ENCODE results near the gene MMP7. TPM values are rescaled to one million over a fixed set of nuclear protein-coding genes. Genes with fewer than 3 reads are reported as not detected.

MMP7 gene
- total RNA-seq, 1 experiment from 2014 or later, result not detected

DNA sequence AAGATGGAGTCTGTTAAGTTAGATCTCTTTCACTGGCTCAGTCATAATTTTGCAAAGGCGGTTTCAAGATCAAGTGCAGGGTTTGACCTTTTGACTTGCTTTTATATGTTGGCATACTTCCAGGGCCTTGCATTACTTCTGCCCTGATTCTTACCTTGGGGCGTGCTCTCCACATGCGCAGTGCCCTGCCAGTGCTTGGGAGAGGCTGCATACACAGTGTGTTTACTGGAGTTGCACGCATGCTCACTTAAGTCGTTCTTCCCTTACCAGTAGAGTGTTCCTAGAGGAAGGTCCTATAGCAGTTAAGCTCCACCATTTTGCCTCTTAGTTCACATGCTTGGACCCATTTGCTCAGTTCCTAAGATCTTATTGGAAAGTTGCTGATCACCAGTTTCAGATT, 57.0 kb downstream of the MMP7 start:
- Histone ChIP-seq H2AFZ (ENCODE audit: low read length) (no peak overlapping the region), H3K4me2 (ENCODE audit: insufficient read depth, insufficient read length, low read length) (no peak overlapping the region), H2AK5ac (ENCODE audit: insufficient read length, low read length) (no peak overlapping the region), H2BK120ac (ENCODE audit: low read depth, low read length, poor library complexity, severe bottlenecking) (no peak overlapping the region), H3K14ac (ENCODE audit: insufficient read depth, low read length) (no peak overlapping the region), H3K9ac (ENCODE audit: extremely low read depth, insufficient read length, low read length) (no peak overlapping the region), H2BK15ac (ENCODE audit: low read depth, low read length) (no peak overlapping the region), H2BK12ac (ENCODE audit: insufficient read length, low read depth, low read length) (no peak overlapping the region), H3T11ph (ENCODE audit: low read length) (no peak overlapping the region), H3K4me1 (ENCODE audit: insufficient read depth, low read length) (peaks cover 6% of the 10 kb centered on the region; the same call in 1 of the 2 replicates), H3K23ac (ENCODE audit: insufficient read length, low read depth, low read length) (no peak overlapping the region), H4K20me1 (ENCODE audit: control insufficient read depth, insufficient read depth, insufficient read length) (no peaks in the 10 kb centered on the region), H3K79me1 (ENCODE audit: insufficient read depth, low read depth, low read length, poor library complexity, severe bottlenecking) (no peaks in the 10 kb centered on the region), H2BK20ac (ENCODE audit: low read depth, low read length, poor library complexity, severe bottlenecking) (no peak overlapping the region), H4K91ac (ENCODE audit: insufficient read length, low read depth, low read length) (no peak overlapping the region), H2BK5ac (ENCODE audit: insufficient read length, low read length) (no peak overlapping the region), H3K23me2 (ENCODE audit: insufficient read length, low read depth, low read length, poor library complexity, severe bottlenecking) (no peaks in the 10 kb centered on the region), H3K4ac (ENCODE audit: low read depth, low read length) (no peak overlapping the region), H3K18ac (ENCODE audit: insufficient read length, low read depth, low read length) (no peak overlapping the region), H3K56ac (ENCODE audit: insufficient read length, low read depth, low read length) (no peak overlapping the region), H4K5ac (ENCODE audit: insufficient read length, low read depth, low read length) (no peak overlapping the region), H3K79me2 (ENCODE audit: insufficient read depth, low read length) (no peaks in the 10 kb centered on the region), H3K9me3 (ENCODE audit: control insufficient read depth, low read depth, low read length) (no peaks in the 10 kb centered on the region), H3K27ac (ENCODE audit: insufficient read length, low read depth, low read length) (no peak overlapping the region), H4K8ac (replicated peaks; ENCODE audit: insufficient read length, low read depth, low read length) (no peak overlapping the region), H3K27me3 (ENCODE audit: insufficient read depth, low read length) (no peaks in the 10 kb centered on the region)
- no peaks in the 10 kb centered on the region; the same call in 1 of the 2 replicates for H3K27me3 Mint-ChIP-seq (ENCODE audit: low read depth)
- DNase-seq, result no peak
- peaks cover 13 to 22% of the 10 kb centered on the region in 2 experiments for H3K4me1 Mint-ChIP-seq
- WGBS (ENCODE audit: extremely low coverage, insufficient read length, low lambda C conversion rate), result no CpG with 5 or more reads among the region's 5 CpGs
- H3K9me3 Mint-ChIP-seq, result no peaks in the 10 kb centered on the region
- H3K27ac Mint-ChIP-seq, result no peak overlapping the region
- no peak overlapping the region for H3K4me3 Mint-ChIP-seq
- H3K36me3 Mint-ChIP-seq (ENCODE audit: insufficient read depth in 1 of 3, low read depth in 3 of 3), result no peaks in the 10 kb centered on the region
- TF ChIP-seq, protein P1, sequence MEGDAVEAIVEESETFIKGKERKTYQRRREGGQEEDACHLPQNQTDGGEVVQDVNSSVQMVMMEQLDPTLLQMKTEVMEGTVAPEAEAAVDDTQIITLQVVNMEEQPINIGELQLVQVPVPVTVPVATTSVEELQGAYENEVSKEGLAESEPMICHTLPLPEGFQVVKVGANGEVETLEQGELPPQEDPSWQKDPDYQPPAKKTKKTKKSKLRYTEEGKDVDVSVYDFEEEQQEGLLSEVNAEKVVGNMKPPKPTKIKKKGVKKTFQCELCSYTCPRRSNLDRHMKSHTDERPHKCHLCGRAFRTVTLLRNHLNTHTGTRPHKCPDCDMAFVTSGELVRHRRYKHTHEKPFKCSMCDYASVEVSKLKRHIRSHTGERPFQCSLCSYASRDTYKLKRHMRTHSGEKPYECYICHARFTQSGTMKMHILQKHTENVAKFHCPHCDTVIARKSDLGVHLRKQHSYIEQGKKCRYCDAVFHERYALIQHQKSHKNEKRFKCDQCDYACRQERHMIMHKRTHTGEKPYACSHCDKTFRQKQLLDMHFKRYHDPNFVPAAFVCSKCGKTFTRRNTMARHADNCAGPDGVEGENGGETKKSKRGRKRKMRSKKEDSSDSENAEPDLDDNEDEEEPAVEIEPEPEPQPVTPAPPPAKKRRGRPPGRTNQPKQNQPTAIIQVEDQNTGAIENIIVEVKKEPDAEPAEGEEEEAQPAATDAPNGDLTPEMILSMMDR (conservative IDR thresholded peaks at IDR 0.05), result no peak
